Right lobe of liver (tissue), 6 donors: ENCODE results near the gene GRID1. TPM values are rescaled to one million over a fixed set of nuclear protein-coding genes. Genes with fewer than 3 reads are reported as not detected.

Source experiments
- ATAC-seq, 4 donors: fragments of 200-7000 bp; cut with Tn5 transposase; one replicate each; pipeline ENCODE4 v1.9.1; 2020; ENCODE audit warnings: mild to moderate bottlenecking in 4 of 4, moderate library complexity in 4 of 4
- DNase-seq, 3 donors: peaks; one replicate each; pipeline ENCODE4 v3.0.0-alpha.2; 2020
- H3K27ac ChIP-seq, 3 donors: fragments of 200-600 bp; one replicate each; pipeline ENCODE4 v1.8.0; 2022
- H3K27me3 ChIP-seq, 2 donors: fragments of 200-600 bp; one replicate each; pipeline ENCODE4 v1.8.0; 2022
- H3K36me3 ChIP-seq, 4 donors: fragments of 200-600 bp; sonication (generic) in 1 of 4; one replicate each; pipeline versions ENCODE4 v1.5.1 to v1.8.0; 2017 to 2022; ENCODE audit warnings: control low read depth in 1 of 4
- H3K4me1 ChIP-seq, 4 donors: fragments of 200-600 bp; sonication (generic) in 1 of 4; one replicate each; pipeline versions ENCODE4 v1.5.1 to v1.8.0; 2017 to 2022; ENCODE audit warnings: control low read depth in 1 of 4
- H3K4me3 ChIP-seq, 3 donors: fragments of 200-600 bp; one replicate each; pipeline ENCODE4 v1.8.0; 2022
- H3K9me3 ChIP-seq, 4 donors: fragments of 200-600 bp; sonication (generic) in 1 of 4; one replicate each; pipeline versions ENCODE4 v1.5.1 to v1.8.0; 2017 to 2022; ENCODE audit warnings: control low read depth in 1 of 4
- CTCF ChIP-seq, 4 donors: fragments of 200-600 bp in 3 of 4; fragments of 450-650 bp in 1 of 4; IDR thresholded peaks; one replicate each; pipeline versions ENCODE4 v1.5.1 to v1.8.0; 2016 to 2022; ENCODE audit warnings: antibody characterized with exemption in 4 of 4, mild to moderate bottlenecking in 2 of 4
- POLR2A ChIP-seq: fragments of 450-650 bp; IDR thresholded peaks from one replicate; pipeline ENCODE4 v1.6.1; 2017; ENCODE audit warnings: antibody characterized with exemption, mild to moderate bottlenecking
- WGBS: methylation state at CpG from one replicate; pipeline ENCODE4 v1.1.6; 2018; ENCODE audit warnings: low coverage, low lambda C conversion rate; ENCODE audit not compliant: insufficient coverage; ENCODE audit errors: missing lambda C conversion rate; 5-methylcytosine and 5-hydroxymethylcytosine counted together
- intact Hi-C, 2 donors: fragments of 100-400 bp; cut with DNase I; formaldehyde crosslinking; loops; one replicate each; pipeline versions ENCODE4 v1.11.2 to v1.14.1; 2022
- total RNA-seq, 6 experiments: library from RNA; depleted of rRNA in 2 of 6; stranded (reverse); fragments of >200 nt in 2 of 6; fragmentation: NEBNext Ultra II Directional in 3 of 6; extraction: Animal tissue kit (Norgen Biotek cat#: 25700) in 3 of 6; gene quantifications; one replicate each; pipeline versions ENCODE4 v1.1.0 to v1.2.4, GENCODE V29; 2016 to 2023
- donor health status: DM: no; HTN: yes; CAD: no.
- donor health status: DM: no; HTN: no; CAD: no.
- donor health status: DM: no; HTN: no; CAD: no.
- donor health status: DM: no; HTN: yes; CAD: no.
- donor health status: DM: no; HTN: yes; CAD: no.

The GRID1 gene
- total RNA-seq, 6 experiments from 2014 or later = 0.05 to 1.9 (median 0.81) TPM

GRCh38 chr10:86087716-86088115, 278.9 kb downstream of the GRID1 start:
- 76% methylated on average over 9 of the region's 9 CpGs for WGBS
- Histone ChIP-seq H3K9me3 (no peaks in the 10 kb centered on the region), H3K27ac (no peak overlapping the region), H3K36me3 (no peaks in the 10 kb centered on the region), H3K4me3 (no peak overlapping the region), H3K27me3 (no peaks in the 10 kb centered on the region), H3K4me1 (no peaks in the 10 kb centered on the region)
- peak in 1 of 4 donors; percentile 14 for ATAC-seq
- DNase-seq = no peak
- TF ChIP-seq POLR2A (no peak), CTCF (IDR thresholded peaks at IDR 0.05) (no peak)
- intact Hi-C loops = no loop called here

GRCh38 chr10:86086418-86086817, 280.2 kb downstream of the GRID1 start:
- DNase-seq = no peak
- H3K4me1 ChIP-seq = no peaks in the 10 kb centered on the region
- H3K9me3 ChIP-seq = no peaks in the 10 kb centered on the region
- WGBS = 78% methylated on average over 4 of the region's 4 CpGs
- no peak overlapping the region for H3K4me3 ChIP-seq
- TF ChIP-seq POLR2A = no peak
- TF ChIP-seq CTCF (IDR thresholded peaks at IDR 0.05) = no peak
- no peaks in the 10 kb centered on the region for H3K27me3 ChIP-seq
- no peak for ATAC-seq
- intact Hi-C loops = no loop called here
- H3K36me3 ChIP-seq = no peaks in the 10 kb centered on the region
- no peak overlapping the region for H3K27ac ChIP-seq

GRCh38 chr10:86085686-86086085, 280.9 kb downstream of the GRID1 start:
- H3K4me1 ChIP-seq = no peaks in the 10 kb centered on the region
- no peak overlapping the region for H3K27ac ChIP-seq
- no peak for DNase-seq
- intact Hi-C loops = no loop called here
- H3K27me3 ChIP-seq = no peaks in the 10 kb centered on the region
- TF ChIP-seq POLR2A = no peak
- TF ChIP-seq CTCF (IDR thresholded peaks at IDR 0.05) = no peak
- no peak for ATAC-seq
- no peaks in the 10 kb centered on the region for H3K9me3 ChIP-seq
- no peaks in the 10 kb centered on the region for H3K36me3 ChIP-seq
- WGBS = no CpG with 5 or more reads among the region's 5 CpGs
- H3K4me3 ChIP-seq = no peak overlapping the region

- DNase-seq = no peak
- TF ChIP-seq POLR2A (no peak), CTCF (IDR thresholded peaks at IDR 0.05) (no peak)
Measured at GRCh38 chr10:86085136-86085535, 281.5 kb downstream of the GRID1 start.

GRCh38 chr10:86084585-86084984, 282.0 kb downstream of the GRID1 start:
- Histone ChIP-seq H3K27me3 (no peaks in the 10 kb centered on the region), H3K27ac (no peak overlapping the region), H3K9me3 (no peaks in the 10 kb centered on the region), H3K36me3 (no peaks in the 10 kb centered on the region), H3K4me1 (no peaks in the 10 kb centered on the region), H3K4me3 (no peak overlapping the region)
- ATAC-seq (no peak), DNase-seq (no peak)
- TF ChIP-seq POLR2A (no peak), CTCF (IDR thresholded peaks at IDR 0.05) (no peak)
- intact Hi-C loops = no loop called here
- 68% methylated on average over 3 of the region's 3 CpGs for WGBS

More at GRCh38 chr10:86085136-86085535, 281.5 kb downstream of the GRID1 start:
- intact Hi-C loops = no loop called here
- Histone ChIP-seq H3K4me1 (no peaks in the 10 kb centered on the region), H3K27me3 (no peaks in the 10 kb centered on the region), H3K9me3 (no peaks in the 10 kb centered on the region), H3K36me3 (no peaks in the 10 kb centered on the region), H3K4me3 (no peak overlapping the region), H3K27ac (no peak overlapping the region)
- 57% methylated on average over 8 of the region's 8 CpGs for WGBS
- ATAC-seq = no peak
